Right lobe of liver (tissue), 6 donors: ENCODE data around the gene SUN1. TPM values are rescaled to one million over a fixed set of nuclear protein-coding genes. Genes with fewer than 3 reads are reported as not detected.

Experiments
- ATAC-seq, 4 donors: fragments of 200-7000 bp; cut with Tn5 transposase; one replicate each; pipeline ENCODE4 v1.9.1; 2020; ENCODE audit warnings: mild to moderate bottlenecking in 4 of 4, moderate library complexity in 4 of 4
- DNase-seq, 3 donors: peaks; one replicate each; pipeline ENCODE4 v3.0.0-alpha.2; 2020
- H3K27ac ChIP-seq, 3 donors: fragments of 200-600 bp; one replicate each; pipeline ENCODE4 v1.8.0; 2022
- H3K27me3 ChIP-seq, 2 donors: fragments of 200-600 bp; one replicate each; pipeline ENCODE4 v1.8.0; 2022
- H3K36me3 ChIP-seq, 4 donors: fragments of 200-600 bp; sonication (generic) in 1 of 4; one replicate each; pipeline versions ENCODE4 v1.5.1 to v1.8.0; 2017 to 2022; ENCODE audit warnings: control low read depth in 1 of 4
- H3K4me1 ChIP-seq, 4 donors: fragments of 200-600 bp; sonication (generic) in 1 of 4; one replicate each; pipeline versions ENCODE4 v1.5.1 to v1.8.0; 2017 to 2022; ENCODE audit warnings: control low read depth in 1 of 4
- H3K4me3 ChIP-seq, 3 donors: fragments of 200-600 bp; one replicate each; pipeline ENCODE4 v1.8.0; 2022
- H3K9me3 ChIP-seq, 4 donors: fragments of 200-600 bp; sonication (generic) in 1 of 4; one replicate each; pipeline versions ENCODE4 v1.5.1 to v1.8.0; 2017 to 2022; ENCODE audit warnings: control low read depth in 1 of 4
- POLR2A ChIP-seq: fragments of 450-650 bp; IDR thresholded peaks from one replicate; pipeline ENCODE4 v1.6.1; 2017; ENCODE audit warnings: antibody characterized with exemption, mild to moderate bottlenecking
- WGBS: methylation state at CpG from one replicate; pipeline ENCODE4 v1.1.6; 2018; ENCODE audit warnings: low coverage, low lambda C conversion rate; ENCODE audit not compliant: insufficient coverage; ENCODE audit errors: missing lambda C conversion rate; 5-methylcytosine and 5-hydroxymethylcytosine counted together
- intact Hi-C, 2 donors: fragments of 100-400 bp; cut with DNase I; formaldehyde crosslinking; loops; one replicate each; pipeline versions ENCODE4 v1.11.2 to v1.14.1; 2022
- total RNA-seq, 6 experiments: library from RNA; depleted of rRNA in 2 of 6; stranded (reverse); fragments of >200 nt in 2 of 6; fragmentation: NEBNext Ultra II Directional in 3 of 6; extraction: Animal tissue kit (Norgen Biotek cat#: 25700) in 3 of 6; gene quantifications; one replicate each; pipeline versions ENCODE4 v1.1.0 to v1.2.4, GENCODE V29; 2016 to 2023
- TF ChIP-seq, protein P1 (sequence below), 4 donors: fragments of 200-600 bp in 3 of 4; fragments of 450-650 bp in 1 of 4; IDR thresholded peaks; one replicate each; pipeline versions ENCODE4 v1.5.1 to v1.8.0; 2016 to 2022; ENCODE audit warnings: antibody characterized with exemption in 4 of 4, mild to moderate bottlenecking in 2 of 4
- donor health status: DM: no; HTN: yes; CAD: no.
- donor health status: DM: no; HTN: no; CAD: no.
- donor health status: DM: no; HTN: no; CAD: no.
- donor health status: DM: no; HTN: yes; CAD: no.
- donor health status: DM: no; HTN: yes; CAD: no.

The SUN1 gene
- total RNA-seq, 6 experiments from 2014 or later = 33.4 to 54.0 (median 48.7) TPM

DNA sequence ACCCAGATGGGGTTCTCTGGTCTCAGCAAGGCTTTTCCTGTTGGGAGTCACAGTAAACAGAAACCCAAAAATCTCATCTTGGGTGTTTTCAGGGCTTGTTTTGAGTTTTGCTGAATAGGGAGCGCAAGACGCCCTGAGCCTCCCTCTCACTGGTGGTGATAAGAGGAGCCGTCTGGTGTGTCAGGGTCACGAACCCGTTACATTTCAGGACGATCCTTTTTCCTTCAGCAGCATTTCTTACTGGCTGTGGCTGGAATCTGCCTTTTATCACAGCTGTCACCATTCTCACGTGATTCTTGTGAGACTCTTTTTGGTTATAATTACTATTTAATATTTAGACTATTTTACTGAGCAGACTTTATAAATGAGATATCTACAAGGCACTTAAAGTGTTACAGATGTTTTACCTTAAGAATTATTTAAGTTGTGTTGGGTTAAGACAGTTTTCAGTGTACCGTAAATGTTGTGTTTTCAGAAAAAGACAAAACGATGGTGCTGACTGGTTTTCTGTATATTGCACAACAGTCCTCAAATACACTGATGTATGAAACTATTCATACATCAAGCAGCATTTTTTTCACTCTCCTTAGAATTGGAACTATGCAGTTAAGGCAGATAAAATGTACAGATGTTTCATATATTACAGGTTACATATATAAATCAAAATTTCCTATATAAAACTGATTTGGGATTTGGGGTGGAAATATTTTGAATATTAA lies 41.9 kb downstream of the SUN1 start:
- peak overlapping the region; percentile 50 to 92 (median 60) for H3K27ac ChIP-seq
- 43% methylated on average over 9 of the region's 9 CpGs for WGBS
- no peak overlapping the region for H3K4me3 ChIP-seq
- DNase-seq = no peak
- no peaks in the 10 kb centered on the region for H3K27me3 ChIP-seq
- no peaks in the 10 kb centered on the region for H3K9me3 ChIP-seq
- TF ChIP-seq POLR2A = no peak
- TF ChIP-seq, protein P1, sequence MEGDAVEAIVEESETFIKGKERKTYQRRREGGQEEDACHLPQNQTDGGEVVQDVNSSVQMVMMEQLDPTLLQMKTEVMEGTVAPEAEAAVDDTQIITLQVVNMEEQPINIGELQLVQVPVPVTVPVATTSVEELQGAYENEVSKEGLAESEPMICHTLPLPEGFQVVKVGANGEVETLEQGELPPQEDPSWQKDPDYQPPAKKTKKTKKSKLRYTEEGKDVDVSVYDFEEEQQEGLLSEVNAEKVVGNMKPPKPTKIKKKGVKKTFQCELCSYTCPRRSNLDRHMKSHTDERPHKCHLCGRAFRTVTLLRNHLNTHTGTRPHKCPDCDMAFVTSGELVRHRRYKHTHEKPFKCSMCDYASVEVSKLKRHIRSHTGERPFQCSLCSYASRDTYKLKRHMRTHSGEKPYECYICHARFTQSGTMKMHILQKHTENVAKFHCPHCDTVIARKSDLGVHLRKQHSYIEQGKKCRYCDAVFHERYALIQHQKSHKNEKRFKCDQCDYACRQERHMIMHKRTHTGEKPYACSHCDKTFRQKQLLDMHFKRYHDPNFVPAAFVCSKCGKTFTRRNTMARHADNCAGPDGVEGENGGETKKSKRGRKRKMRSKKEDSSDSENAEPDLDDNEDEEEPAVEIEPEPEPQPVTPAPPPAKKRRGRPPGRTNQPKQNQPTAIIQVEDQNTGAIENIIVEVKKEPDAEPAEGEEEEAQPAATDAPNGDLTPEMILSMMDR (IDR thresholded peaks at IDR 0.05) = no peak
- peaks cover 0 to 25% (median 12%) of the 10 kb centered on the region in 4 donors for H3K4me1 ChIP-seq
- intact Hi-C loops = loop anchor here in 1 of 2 donors (5.0 kb wide), 1 partner anchor 87 kb away; no protein-coding TSS in a partner anchor
- H3K36me3 ChIP-seq = peaks cover 0 to 24% (median 7%) of the 10 kb centered on the region in 4 donors
- ATAC-seq = no peak

DNA sequence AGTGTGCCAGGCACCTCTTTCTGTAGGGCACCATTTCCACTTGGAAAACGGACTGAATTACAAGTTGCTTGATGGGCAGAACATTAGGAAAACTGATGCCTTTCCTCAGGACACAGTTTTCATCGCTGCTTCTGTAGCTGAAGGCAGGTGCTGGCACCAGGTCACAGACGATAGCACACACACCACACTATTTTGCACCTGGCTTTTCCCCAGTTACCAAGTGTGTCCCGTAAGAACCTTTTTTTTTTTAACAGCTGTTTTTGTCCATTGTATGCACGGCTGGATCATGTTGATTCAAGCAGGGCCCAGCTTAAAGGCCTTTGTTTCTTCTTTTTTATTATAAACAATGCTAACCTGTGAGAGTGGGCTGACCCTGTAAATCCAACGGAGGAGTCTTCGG lies 42.8 kb downstream of the SUN1 start:
- Histone ChIP-seq H3K4me1 (peaks cover 0 to 34% (median 15%) of the 10 kb centered on the region in 4 donors), H3K4me3 (no peak overlapping the region), H3K36me3 (peaks cover 0 to 17% (median 4%) of the 10 kb centered on the region in 4 donors), H3K9me3 (no peaks in the 10 kb centered on the region), H3K27ac (peak overlapping the region; percentile 75 to 89 (median 85)), H3K27me3 (no peaks in the 10 kb centered on the region)
- WGBS = 63% methylated on average over 6 of the region's 7 CpGs
- no peak for TF ChIP-seq POLR2A
- TF ChIP-seq, protein P1 (IDR thresholded peaks at IDR 0.05) = no peak
- no peak for DNase-seq
- ATAC-seq = no peak
- intact Hi-C loops = no loop called here

DNA sequence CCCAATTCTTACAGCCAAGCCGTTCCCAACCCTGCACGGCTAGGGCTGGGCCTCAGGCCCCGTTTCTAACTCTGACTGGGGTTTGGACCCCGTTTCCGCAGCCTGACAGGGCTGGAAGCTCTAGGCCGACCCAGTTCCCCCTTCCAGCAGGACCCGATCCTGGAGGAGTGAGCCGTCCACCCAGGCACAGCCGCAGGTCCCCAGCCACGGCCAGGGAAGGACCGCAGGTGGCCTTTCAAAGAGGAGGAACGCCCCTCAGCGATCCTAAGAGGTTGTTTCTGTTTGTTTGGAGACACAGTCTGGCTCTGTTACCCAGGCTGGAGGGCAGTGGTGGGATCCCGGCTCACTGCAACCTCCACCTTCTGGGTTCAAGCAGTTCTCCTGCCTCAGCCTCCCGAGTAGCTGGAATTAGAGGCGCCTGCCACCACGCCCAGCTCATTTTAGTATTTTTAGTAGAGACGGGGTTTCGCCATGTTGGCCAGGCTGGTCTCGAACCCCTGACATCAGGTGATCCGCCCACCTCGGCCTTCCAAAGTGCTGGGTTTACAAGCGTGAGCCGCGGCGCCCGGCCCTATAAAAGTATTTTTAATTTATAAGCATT lies 43.3 kb downstream of the SUN1 start:
- H3K27ac ChIP-seq = peak overlapping the region; percentile 75 to 89 (median 85)
- H3K4me1 ChIP-seq = peaks cover 0 to 39% (median 18%) of the 10 kb centered on the region in 4 donors
- WGBS = 59% methylated on average over 11 of the region's 27 CpGs
- H3K36me3 ChIP-seq = peaks cover 0 to 12% (median 2%) of the 10 kb centered on the region in 4 donors
- H3K27me3 ChIP-seq = no peaks in the 10 kb centered on the region
- DNase-seq (peak in 2 of 3 donors; percentile 54 to 65), ATAC-seq (no peak)
- H3K9me3 ChIP-seq = no peaks in the 10 kb centered on the region
- intact Hi-C loops = no loop called here
- TF ChIP-seq POLR2A = no peak
- TF ChIP-seq, protein P1 (IDR thresholded peaks at IDR 0.05) = no peak
- H3K4me3 ChIP-seq = peak overlapping the region; percentile 32 to 53 (median 34)

DNA sequence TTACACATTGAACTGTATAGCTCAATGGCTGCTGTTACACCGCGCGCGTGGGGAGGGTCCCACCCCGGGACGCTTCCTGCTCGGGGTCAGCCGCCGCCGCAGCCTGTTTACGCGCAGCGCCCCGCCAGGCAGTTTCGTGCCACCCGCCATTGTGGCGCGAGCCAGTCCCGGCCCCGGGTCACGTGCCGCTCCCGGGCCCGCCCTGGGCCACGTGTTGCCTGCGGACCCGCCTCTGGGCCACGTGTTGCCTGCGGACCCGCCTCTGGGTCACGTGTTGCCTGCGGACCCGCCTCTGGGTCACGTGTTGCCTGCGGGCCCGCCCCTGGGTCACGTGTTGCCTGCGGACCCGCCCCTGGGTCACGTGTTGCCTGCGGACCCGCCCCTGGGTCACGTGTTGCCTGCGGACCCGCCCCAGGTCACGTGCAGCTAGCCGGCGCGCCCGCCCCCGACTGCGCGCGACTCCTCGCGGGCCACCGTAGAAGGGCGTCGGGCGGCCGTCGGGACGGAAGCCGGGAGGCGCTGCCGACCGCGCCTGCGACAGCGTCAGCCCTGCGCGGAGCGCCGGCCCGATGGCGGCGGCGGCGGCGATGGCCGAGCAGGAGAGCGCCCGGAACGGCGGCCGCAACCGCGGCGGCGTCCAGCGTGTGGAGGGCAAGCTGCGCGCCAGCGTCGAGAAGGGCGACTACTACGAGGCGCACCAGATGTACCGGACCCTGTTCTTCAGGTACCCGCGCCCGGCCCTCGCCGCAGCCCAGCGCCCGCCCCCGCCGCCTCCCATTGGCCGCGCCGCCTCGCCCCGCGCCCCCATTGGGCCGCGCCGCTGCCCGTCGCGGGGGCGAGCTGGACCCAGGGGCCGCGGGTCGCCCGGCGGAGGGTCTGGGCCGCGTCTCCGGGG lies 44.0 kb downstream of the SUN1 start, which contains the start of gene GET4:
GET4 (plus strand) TSS at position 478 of the 895 bp plus-strand sequence; CDS start at position 570, 92 bp downstream.
- Histone ChIP-seq H3K4me3 (peak within 1 kb of the TSS; percentile 73 to 94 (median 76)), H3K27me3 (no peaks in the 10 kb centered on the region), H3K36me3 (peaks cover 0 to 12% (median 2%) of the 10 kb centered on the region in 4 donors), H3K4me1 (peaks cover 0 to 44% (median 21%) of the 10 kb centered on the region in 4 donors), H3K9me3 (no peaks in the 10 kb centered on the region), H3K27ac (peak within 1 kb of the TSS; percentile 76 to 89 (median 85))
- DNase-seq (peak; percentile 98 to 99 (median 98)), ATAC-seq (peak; percentile 44 to 78 (median 70))
- intact Hi-C loops = no loop called here
- TF ChIP-seq POLR2A = peak; percentile 78
- TF ChIP-seq, protein P1 (IDR thresholded peaks at IDR 0.05) = peak in 3 of 4 donors; percentile 18 to 36 (median 31)
- 0% methylated on average over 10 of the region's 129 CpGs for WGBS
